22Rv1 (cell line): ENCODE results near the gene TRIB2.

Experiments
- ZFX ChIP-seq: fragments of 450-650 bp; IDR thresholded peaks from 2 replicates; pipeline ENCODE4 v1.6.1; 2017; ENCODE audit warnings: antibody characterized with exemption, borderline replicate concordance
- TF ChIP-seq, protein P1 (sequence below): fragments of 450-650 bp; IDR thresholded peaks from 2 replicates; pipeline ENCODE4 v1.5.1; 2017; ENCODE audit warnings: mild to moderate bottlenecking

GRCh38 chr2:12702168-12703121 lies 14.3 kb upstream of the TRIB2 start:
- TF ChIP-seq, protein P1, sequence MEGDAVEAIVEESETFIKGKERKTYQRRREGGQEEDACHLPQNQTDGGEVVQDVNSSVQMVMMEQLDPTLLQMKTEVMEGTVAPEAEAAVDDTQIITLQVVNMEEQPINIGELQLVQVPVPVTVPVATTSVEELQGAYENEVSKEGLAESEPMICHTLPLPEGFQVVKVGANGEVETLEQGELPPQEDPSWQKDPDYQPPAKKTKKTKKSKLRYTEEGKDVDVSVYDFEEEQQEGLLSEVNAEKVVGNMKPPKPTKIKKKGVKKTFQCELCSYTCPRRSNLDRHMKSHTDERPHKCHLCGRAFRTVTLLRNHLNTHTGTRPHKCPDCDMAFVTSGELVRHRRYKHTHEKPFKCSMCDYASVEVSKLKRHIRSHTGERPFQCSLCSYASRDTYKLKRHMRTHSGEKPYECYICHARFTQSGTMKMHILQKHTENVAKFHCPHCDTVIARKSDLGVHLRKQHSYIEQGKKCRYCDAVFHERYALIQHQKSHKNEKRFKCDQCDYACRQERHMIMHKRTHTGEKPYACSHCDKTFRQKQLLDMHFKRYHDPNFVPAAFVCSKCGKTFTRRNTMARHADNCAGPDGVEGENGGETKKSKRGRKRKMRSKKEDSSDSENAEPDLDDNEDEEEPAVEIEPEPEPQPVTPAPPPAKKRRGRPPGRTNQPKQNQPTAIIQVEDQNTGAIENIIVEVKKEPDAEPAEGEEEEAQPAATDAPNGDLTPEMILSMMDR = no peak
- TF ChIP-seq ZFX = no peak
